SK-N-SH treated with all-trans-retinoic acid at 6 μM for 48 hours (cell line): ENCODE results near the gene CLDN20.

Source experiments
- ARNTL ChIP-seq: fragments of 450-650 bp; formaldehyde crosslinking; IDR thresholded peaks from 2 replicates; pipeline ENCODE4 v1.5.0; 2020; ENCODE audit warnings: low read depth, mild to moderate bottlenecking, moderate library complexity, borderline replicate concordance
- BACH2 ChIP-seq: fragments of 250-450 bp; sonication (Bioruptor Pico); IDR thresholded peaks from 2 replicates; pipeline ENCODE4 v1.9.0; 2021; ENCODE audit warnings: mild to moderate bottlenecking, borderline replicate concordance
- CSDC2 ChIP-seq: fragments of 250-450 bp; sonication (Bioruptor Pico); IDR thresholded peaks from 2 replicates; pipeline ENCODE4 v1.5.0; 2020; ENCODE audit warnings: mild to moderate bottlenecking, moderate library complexity
- GLIS3 ChIP-seq: fragments of 250-450 bp; sonication (Bioruptor Pico); IDR thresholded peaks from 2 replicates; pipeline ENCODE4 v1.5.0; 2020; ENCODE audit warnings: mild to moderate bottlenecking, moderate library complexity
- OSR1 ChIP-seq: fragments of 250-450 bp; sonication (Bioruptor Pico); IDR thresholded peaks from 2 replicates; pipeline ENCODE4 v1.8.0; 2022; ENCODE audit warnings: moderate library complexity, mild to moderate bottlenecking, inconsistent platforms
- PATZ1 ChIP-seq: fragments of 250-450 bp; sonication (Bioruptor Pico); IDR thresholded peaks from 2 replicates; pipeline ENCODE4 v1.8.0; 2020; ENCODE audit warnings: mild to moderate bottlenecking, moderate library complexity, borderline replicate concordance
- POU6F1 ChIP-seq: fragments of 250-450 bp; sonication (Bioruptor Pico); IDR thresholded peaks from 2 replicates; pipeline ENCODE4 v1.8.0; 2021; ENCODE audit warnings: low read depth, mild to moderate bottlenecking, moderate library complexity, borderline replicate concordance
- RARB ChIP-seq: fragments of 250-450 bp; sonication (Bioruptor Pico); IDR thresholded peaks from 2 replicates; pipeline ENCODE4 v1.8.0; 2021; ENCODE audit warnings: mild to moderate bottlenecking, moderate library complexity
- TOX ChIP-seq: fragments of 250-450 bp; sonication (Bioruptor Pico); IDR thresholded peaks from 2 replicates; pipeline ENCODE4 v1.8.0; 2021; ENCODE audit warnings: mild to moderate bottlenecking, moderate library complexity, borderline replicate concordance
- TSHZ2 ChIP-seq: fragments of 250-450 bp; sonication (Bioruptor Pico); IDR thresholded peaks from 2 replicates; pipeline ENCODE4 v1.5.0; 2020; ENCODE audit warnings: mild to moderate bottlenecking, moderate library complexity
- ZC3H10 ChIP-seq: fragments of 250-450 bp; sonication (Bioruptor Pico); IDR thresholded peaks from 2 replicates; pipeline ENCODE4 v1.5.1; 2021; ENCODE audit warnings: mild to moderate bottlenecking, moderate library complexity
- ZFP30 ChIP-seq: fragments of 450-650 bp; formaldehyde crosslinking; IDR thresholded peaks from 2 replicates; pipeline ENCODE4 v1.5.0; 2022; ENCODE audit warnings: mild to moderate bottlenecking, moderate library complexity

GRCh38 chr6:155311086-155311485, 47.3 kb downstream of the CLDN20 start:
- TF ChIP-seq RARB (CRISPR knock-in tag) (no peak), BACH2 (CRISPR knock-in tag) (no peak), TSHZ2 (CRISPR knock-in tag) (no peak), CSDC2 (CRISPR knock-in tag) (no peak), GLIS3 (CRISPR knock-in tag) (no peak), ZC3H10 (CRISPR knock-in tag) (no peak), POU6F1 (CRISPR knock-in tag) (no peak), ARNTL (CRISPR knock-in tag) (no peak), TOX (CRISPR knock-in tag) (no peak), OSR1 (CRISPR knock-in tag) (no peak), ZFP30 (CRISPR knock-in tag) (no peak), PATZ1 (CRISPR knock-in tag) (no peak)
